WI38 (cell line): Measurements from ENCODE around the gene BAIAP2.

ENCODE experiments used
- H3K4me3 ChIP-seq: 2 replicates; pipeline ENCODE4 v1.5.1; 2011; ENCODE audit warnings: low read depth, mild to moderate bottlenecking, control low read depth, low read length
- CTCF ChIP-seq: IDR thresholded peaks from 2 replicates; pipeline ENCODE4 v1.5.1; 2012; ENCODE audit warnings: low read depth, mild to moderate bottlenecking, control low read depth, low read length

BAIAP2 gene

GRCh38 chr17:80991645-80992076, 43.3 kb upstream of the BAIAP2 start, which contains the start of gene CHMP6:
CHMP6 (plus strand) TSS chr17:80991841; CDS start chr17:80991919, 78 bp downstream.
- no peak for TF ChIP-seq CTCF

DNA sequence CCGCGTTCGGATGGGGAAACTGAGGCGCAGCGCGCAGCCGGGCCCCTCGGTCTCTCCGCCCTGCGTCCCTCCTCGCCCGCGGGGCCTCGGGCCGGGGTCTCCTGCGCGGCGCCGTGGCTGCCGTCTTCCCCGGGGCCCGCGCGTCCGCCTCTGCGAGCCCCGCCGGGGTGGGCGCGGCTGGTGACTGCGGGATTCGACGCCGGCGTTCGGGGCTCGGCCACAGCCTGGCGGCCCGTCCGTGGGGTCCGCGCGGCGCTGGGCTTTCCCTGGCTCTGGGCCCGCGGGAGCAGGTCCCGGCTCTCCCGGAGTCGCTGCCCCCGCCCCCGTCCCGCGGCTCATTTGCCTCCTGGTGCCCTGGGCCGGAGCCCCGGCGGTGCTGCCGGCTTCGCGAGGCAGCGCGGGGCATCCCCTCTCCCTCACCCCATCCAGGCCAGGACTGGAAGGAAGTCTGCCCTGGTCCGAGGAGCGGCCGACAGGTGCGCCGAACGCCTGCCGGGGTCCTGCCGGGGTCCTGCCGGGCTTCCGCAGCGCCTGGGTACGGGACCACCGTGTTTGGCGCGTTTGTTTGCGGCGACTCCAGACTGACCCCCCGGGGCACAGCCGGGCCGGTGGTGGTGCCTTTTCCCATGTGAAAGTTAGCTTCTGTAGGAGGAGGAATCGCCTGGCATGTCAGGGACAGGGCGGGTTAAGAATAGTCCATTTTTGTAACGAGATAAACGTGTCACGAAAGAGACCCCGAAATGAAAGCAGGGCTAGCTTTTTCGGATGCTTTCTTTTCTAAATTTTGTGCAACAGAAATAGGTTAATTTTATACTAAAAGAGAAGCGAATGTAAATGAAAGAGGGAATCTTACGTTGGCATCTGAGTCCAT, 42.6 kb upstream of the BAIAP2 start:
- TF ChIP-seq CTCF = no peak
- peak overlapping the region; percentile 75 for H3K4me3 ChIP-seq

More at GRCh38 chr17:80991645-80992076, 43.3 kb upstream of the BAIAP2 start, which contains the start of gene CHMP6:
- peak within 1 kb of the TSS; percentile 75 for H3K4me3 ChIP-seq

- TF ChIP-seq CTCF = no peak
- H3K4me3 ChIP-seq = peak overlapping the region; percentile 75
These were observed 41.9 kb upstream of the BAIAP2 start for GRCh38 chr17:80992948-80993624.

- TF ChIP-seq CTCF = no peak
- no peak overlapping the region for H3K4me3 ChIP-seq
These were observed 39.8 kb upstream of the BAIAP2 start for GRCh38 chr17:80995131-80995530.

GRCh38 chr17:80996422-80997305, 38.3 kb upstream of the BAIAP2 start:
- no peak for TF ChIP-seq CTCF

GRCh38 chr17:80997424-80998117, 37.4 kb upstream of the BAIAP2 start:
- no peak overlapping the region for H3K4me3 ChIP-seq
- no peak for TF ChIP-seq CTCF

More at GRCh38 chr17:80996422-80997305, 38.3 kb upstream of the BAIAP2 start:
- no peak overlapping the region for H3K4me3 ChIP-seq
